Epithelial cell of esophagus (primary cell): Measurements from ENCODE around the gene POU6F2.

ENCODE experiments used
- DNase-seq: peaks from one replicate; pipeline ENCODE4 v3.0.0; 2010; ENCODE audit warnings: low read depth
- H3K4me3 ChIP-seq: 2 replicates; pipeline ENCODE4 v1.5.1; 2011; ENCODE audit warnings: mild to moderate bottlenecking, low read length, control low read depth
- CTCF ChIP-seq: IDR thresholded peaks from 2 replicates; pipeline ENCODE4 v1.5.1; 2011; ENCODE audit warnings: low read depth, mild to moderate bottlenecking, low read length, control low read depth, inconsistent platforms; ENCODE audit not compliant: insufficient read depth; ENCODE audit errors: missing control alignments

POU6F2 gene

GRCh38 chr7:39056153-39056552 is 78.4 kb downstream of the POU6F2 start:
- no peak for DNase-seq
- no peak for TF ChIP-seq CTCF
- H3K4me3 ChIP-seq = no peak overlapping the region

DNA sequence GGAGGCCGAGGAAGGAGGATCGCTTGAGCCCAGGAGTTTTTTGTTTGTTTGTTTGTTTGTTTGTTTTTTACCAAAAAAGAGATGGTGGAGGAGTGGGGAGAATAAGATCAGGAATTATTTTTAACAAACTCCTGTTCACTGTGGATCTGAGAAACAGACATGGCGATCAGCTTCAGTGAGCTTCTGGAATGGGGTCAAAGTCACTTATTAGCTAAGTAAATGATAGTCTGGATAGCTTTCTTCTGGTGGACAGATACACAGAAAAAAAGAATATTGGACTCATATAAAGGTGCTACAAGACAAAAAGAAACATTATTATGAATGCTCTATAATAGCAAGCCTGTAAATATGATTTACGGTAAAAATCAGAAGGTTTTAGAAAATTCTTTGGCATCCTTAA is 85.1 kb downstream of the POU6F2 start:
- TF ChIP-seq CTCF = no peak
- DNase-seq = no peak
- H3K4me3 ChIP-seq = no peak overlapping the region

- TF ChIP-seq CTCF = no peak
- DNase-seq = no peak
- H3K4me3 ChIP-seq = no peak overlapping the region
Observed at GRCh38 chr7:39069031-39069430, 91.3 kb downstream of the POU6F2 start.

GRCh38 chr7:39069896-39070881 is 92.5 kb downstream of the POU6F2 start:
- TF ChIP-seq CTCF = no peak
- DNase-seq = no peak

DNA sequence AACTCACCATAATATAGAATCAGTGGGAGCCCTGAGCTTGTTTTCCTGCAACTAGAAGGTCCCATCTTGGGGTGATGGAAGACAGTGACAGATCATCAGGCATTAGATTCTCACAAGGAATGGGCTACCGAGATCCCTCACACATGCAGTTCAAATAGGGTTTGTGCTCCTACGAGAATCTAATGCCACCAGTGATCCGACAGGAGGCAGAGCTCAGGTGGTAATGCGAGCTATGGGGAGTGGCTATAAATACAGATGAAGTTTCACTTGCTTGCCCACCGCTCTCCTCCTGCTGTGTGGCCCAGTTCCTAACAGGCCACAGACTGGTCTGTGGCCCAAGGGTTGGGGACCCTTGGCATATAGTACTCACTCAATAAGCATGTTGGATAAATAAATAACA is 93.4 kb downstream of the POU6F2 start:
- no peak for TF ChIP-seq CTCF
- DNase-seq = no peak
- H3K4me3 ChIP-seq = no peak overlapping the region

More at GRCh38 chr7:39069896-39070881, 92.5 kb downstream of the POU6F2 start:
- H3K4me3 ChIP-seq = no peak overlapping the region

DNA sequence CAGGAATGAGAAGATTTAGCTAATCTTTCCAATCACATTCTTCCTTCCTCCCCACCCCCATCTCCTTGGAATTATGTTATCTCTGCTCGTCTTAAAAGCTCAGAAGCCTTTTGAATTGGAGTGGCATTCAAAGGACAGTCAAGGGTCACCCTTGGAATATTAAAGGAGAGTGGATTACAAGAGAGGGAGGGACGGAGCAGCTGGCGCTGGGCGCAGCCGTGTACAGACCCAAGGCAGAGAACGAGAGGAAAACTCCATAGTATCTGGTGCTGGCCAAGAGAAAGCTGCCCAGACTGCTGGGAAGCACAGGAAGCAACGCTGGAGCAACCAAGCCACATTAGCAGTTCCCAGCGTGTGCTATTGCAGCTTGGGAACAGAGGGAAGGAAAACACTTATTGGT is 95.7 kb downstream of the POU6F2 start:
- no peak for TF ChIP-seq CTCF
- DNase-seq = no peak
- no peak overlapping the region for H3K4me3 ChIP-seq
